DMS79 (cell line): ENCODE results near the gene IFIH1.

Experiments
- DNase-seq: peaks from one replicate; lab custom pipeline; 2025; lab: John Stamatoyannopoulos, UW

The IFIH1 gene

DNA sequence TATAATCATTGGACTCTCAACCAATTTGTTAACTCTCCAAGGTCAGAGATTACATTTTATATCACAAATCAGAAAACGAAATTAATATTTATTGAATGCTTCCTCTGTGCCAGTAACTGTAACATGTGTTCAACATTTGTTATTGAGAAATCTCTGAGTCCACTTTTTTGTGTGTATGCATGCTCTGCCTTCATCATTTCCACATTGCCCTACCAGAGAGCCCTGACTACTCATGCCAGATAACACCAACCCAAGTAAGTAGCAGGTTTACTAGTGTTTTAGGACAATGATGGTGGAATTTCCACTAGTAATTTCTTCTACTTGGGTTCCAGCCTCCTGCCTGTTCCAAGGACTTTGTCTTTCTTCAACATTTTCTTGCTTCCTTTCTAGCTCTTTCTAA, 61.1 kb downstream of the IFIH1 start:
- DNase-seq: no peak

DNA sequence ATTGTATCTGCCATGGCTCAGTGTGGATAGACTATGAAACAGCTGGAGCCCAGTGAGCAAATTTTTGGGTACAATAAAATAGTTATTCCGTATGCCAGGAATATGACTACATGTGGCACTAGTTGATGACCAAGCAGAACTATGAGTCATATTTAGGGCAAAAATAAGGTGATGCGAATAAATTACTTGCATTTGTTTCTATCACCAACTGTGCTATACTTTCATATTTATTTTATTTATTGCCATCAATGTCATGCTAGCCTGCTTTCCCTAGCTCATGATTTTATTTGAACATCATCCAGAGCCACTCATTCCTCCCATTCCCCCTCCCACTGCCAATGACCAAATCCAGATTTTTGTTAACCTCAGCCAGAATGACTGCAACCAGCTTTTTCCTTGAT, 61.9 kb downstream of the IFIH1 start:
- DNase-seq: no peak

DNA sequence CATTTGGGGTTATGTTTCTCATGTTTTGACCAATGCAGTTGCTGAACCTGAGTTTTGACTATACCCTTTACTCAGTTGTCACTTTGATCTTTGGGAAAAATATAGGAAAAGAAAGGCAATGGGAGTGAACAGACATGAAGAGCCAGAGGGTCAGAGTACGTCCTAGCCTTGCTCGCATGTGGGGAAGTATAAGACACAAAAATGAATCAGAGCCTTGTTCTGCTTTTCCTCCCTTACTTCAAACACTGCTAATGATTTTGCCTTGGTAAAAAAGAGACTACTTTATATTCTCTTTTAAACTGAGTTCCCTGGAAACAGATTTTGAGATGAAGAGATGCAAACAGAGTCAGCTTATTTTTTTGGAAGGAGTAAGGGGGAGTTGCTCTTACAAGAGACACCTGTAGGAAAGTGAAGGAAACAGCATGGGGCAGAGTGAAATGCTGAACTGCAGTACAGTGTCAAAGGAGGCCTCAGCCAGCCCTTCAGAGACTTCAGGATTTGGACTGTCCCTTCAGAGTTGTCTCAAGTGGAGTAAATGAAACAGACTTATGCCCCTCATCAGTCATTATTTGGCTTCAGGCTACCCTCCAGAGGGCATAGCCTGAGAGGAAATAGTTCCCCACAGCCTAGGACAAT, 64.1 kb downstream of the IFIH1 start:
- DNase-seq: no peak

DNA sequence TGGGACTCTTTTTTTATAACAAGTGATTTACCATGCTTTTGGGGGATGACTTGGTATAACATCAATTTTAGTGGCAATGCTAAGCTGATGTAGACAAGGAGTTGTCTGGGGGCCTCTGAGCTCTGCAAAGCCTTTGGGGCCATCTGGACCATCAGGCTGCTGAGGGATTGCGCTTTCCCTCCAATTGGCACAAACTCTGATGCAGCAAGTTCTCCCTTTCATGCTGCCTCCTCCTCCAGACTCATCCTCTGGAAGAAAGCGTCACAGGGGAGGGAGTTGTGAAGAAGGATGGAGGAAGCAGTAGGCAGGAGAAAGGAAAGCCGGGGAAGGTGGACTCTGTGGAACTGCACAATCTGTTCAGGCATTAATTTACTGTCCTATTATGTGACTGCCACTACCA, 65.0 kb downstream of the IFIH1 start:
- no peak for DNase-seq

DNA sequence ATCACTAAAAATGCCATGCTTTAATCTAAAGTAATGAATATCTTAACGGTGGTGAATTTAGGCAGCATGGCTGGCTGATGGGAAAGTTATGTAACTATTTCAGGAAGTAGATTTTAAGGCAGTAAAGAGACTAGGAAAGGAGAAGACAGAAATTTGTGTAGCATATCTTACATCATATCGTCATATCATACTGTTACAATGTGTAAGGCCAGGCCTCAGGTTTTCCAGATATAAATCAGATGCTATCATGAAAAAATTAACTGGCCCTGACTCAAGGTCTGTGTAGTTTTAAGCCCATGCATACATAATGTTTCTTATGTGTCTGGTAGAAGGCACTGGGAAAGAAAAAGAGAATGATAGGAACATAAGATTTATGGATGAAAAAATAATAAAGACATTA, 66.3 kb downstream of the IFIH1 start:
- no peak for DNase-seq

DNA sequence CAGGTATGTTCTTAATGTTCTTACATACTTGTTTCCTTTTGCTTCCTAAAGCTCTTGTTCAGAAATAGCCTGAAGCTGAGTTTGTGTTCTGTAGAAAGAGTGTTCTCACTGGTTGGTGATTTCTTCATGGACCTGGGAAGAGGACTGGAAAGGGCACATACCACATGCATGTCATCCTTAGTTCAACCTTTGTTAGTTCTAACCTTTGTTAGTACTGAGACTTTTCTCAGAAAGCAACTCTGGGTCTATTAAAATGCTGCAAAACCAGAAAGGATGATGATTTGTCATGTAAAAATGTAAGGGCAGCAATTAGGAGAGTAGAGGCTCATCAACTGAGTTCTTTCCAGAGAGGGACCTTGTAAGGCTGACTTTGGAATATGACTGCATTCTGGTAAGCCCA, 72.7 kb downstream of the IFIH1 start:
- DNase-seq: no peak

DNA sequence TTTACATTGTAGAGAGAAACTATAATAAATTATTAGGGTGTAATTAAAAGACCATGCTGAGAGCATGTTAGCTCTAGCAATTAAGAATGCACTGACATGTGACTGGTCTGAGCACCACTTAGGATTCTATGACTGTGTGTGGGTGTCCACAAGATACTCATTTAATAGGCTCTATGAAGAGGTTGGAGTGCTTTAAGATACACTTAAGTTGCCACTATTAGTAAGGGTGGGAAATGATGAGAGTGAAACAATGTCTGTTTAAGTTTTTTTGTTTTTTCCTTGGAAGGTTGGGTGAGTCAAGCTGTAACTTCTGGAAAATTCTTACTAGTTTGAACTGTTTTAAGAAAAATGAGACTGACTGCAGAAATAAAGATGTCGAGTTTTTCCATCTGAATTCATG, 73.4 kb downstream of the IFIH1 start:
- peak; percentile 83 for DNase-seq

DNA sequence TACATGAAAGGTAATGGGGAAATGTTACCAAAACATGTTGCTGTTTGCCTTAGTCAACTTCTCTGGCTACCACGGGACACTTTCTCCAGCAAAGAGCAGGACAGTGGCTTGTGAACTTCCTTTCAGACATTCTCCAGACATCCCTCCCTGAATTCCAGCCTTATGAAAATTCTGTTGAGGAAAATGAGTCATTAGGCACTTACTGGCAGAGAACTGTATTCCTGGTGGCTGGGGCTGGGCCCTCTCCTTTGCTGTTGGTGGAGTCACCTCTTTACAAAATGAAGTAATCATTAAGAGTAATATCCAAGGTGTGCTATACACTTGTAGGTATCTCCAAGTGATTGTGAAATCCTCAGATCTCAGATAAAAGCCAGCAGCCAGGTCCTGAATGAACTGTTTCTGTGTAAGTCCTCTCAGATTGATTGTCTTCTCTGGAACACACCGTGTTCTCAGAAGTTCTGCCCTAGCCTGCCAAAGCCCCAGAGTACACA, 73.9 kb downstream of the IFIH1 start:
- no peak for DNase-seq

DNA sequence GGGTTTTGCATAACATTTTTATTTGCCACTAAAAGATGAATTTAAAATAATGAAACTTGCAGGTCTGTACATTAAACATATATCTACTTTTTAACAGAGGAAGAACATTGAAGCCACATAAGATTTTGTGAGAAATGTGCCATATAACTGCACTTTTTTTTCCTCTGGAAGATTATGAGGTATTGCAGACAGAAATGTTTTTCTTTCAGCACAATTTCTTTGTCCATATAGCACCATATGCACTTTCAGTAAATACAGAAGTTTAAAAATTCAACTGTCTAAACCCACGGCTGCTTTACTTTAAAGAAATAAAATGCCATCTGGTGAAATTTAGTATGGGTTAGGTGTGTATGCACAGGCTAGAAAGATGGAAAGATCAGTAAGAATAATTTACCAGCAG, 74.8 kb downstream of the IFIH1 start:
- no peak for DNase-seq

DNA sequence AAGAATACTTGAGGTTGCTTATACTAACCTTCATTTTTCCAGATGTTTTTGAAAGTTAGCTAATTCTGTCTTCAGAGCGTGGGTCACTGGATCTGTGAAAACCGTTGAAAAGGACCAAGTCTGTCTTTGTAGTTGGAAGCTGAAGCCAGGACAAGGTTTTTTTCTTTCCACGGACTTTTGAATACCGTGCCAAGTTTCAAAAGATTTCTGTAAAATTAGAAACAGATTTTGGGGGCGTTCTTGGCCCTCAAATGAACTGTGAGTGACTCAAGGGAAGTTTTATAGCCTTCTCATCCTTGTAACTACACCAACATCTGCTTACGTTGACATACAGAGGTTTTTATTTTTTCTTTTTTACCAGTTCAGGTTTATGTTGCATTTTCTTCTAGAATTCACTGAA, 75.2 kb downstream of the IFIH1 start, which contains the start of gene FAP:
FAP (minus strand) TSS at position 152 of the 400 bp plus-strand sequence; CDS start at position 34, 118 bp downstream.
- DNase-seq: no peak

DNA sequence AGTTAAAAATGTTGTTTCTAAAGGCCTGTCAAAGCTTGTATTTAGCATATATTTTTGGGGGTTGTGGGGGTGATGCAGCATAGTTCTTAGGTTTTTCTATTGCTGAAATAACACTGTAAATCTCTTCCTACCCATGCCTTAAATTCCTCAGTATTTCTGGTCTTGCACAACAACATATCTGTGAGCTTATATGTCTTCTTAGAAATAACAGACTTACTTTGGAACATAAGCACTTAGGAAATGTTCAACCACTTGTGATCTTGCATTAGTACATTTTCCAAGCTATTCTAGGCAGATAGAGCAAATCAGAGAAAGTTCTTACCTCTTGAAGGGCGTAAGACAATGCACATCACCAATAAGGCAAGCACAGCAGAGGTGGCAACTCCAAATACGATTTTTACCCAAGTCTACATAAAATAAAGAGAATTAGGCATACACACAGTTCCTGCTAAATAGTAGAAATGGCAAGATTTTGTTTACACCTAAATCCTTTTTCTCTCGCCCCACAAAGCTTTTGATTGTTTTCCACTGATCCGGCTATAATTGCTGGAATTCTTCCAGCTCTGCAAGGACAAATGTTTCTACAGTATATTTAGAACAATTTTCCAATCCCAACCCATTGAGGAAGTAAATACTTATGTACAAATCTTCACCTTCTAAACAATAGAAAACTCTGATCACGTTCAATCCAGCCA, 75.8 kb downstream of the IFIH1 start:
- peak; percentile 4 for DNase-seq

DNA sequence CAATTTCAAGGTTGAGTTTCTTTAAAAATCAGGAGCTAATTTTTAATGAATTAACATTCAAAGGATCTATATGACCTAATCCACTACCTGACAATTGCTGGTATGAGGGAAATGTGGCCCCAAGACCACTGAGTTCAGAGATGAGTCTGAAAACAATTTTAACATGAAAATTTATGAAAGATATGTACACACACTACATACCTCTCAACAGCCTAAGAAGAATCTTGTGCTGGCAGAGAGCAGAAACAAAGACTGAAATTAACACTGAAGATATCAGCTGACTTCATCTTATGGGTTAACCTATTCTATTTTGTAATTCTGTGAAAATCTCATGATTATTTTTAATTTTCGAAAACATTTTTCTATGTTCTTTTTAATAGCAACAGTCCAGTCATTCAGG, 76.9 kb downstream of the IFIH1 start:
- DNase-seq: no peak

DNA sequence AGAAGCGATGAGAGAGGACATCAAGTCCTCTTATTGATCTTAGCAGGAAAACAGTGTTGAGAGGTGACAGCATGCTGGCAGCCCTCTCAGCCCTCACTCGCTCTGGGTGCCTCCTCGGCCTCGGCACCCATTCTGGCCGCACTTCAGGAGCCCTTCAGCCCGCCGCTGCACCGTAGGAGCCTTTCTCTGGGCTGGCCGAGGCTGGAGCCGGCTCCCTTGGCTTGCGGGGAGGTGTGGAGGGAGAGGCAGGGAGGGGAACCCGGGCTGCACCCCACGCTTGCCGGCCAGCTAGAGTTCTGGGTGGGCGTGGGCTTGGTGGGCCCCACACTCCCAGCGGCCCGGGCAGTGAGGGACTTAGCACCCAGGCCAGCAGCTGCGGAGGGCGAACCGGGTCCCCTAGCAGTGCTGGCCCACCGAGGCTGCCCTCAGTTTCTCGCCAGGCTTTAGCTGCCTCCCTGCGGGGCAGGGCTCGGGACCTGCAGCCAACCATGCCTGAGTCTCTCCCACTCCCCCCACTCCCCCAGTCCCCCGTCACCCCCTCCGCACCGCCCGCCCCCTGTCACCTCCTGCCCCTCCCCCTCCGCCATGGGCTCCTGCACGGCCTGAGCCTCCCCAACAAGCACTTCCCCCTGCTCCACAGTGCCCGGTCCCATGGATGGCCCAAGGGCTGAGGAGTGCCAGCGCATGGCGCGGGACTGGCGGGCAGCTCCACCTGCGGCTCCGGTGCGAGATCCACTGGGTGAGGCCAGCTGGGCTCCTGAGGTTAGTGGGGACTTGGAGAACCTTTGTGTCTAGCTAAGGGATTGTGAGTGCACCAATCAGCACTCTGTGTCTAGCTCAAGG, 83.6 kb downstream of the IFIH1 start:
- DNase-seq: no peak

DNA sequence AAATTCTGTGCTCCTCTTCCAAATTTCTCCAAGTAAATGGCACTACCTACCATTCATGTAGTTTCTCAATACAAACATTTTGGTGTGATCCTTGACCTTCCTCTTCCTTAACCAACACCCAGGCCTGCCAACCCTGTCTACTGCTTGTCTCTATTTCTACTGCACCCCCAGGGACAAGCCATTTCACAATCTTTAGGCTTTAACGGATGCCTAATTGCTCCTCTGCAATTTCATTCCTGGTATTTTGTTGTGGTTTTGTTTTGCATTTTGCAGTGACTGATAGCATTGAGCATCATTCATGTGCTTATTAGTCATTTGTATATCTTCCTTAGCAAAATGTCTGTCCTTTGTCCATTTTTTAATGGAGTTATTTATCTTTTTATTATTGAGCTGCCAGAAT, 85.3 kb downstream of the IFIH1 start:
- no peak for DNase-seq

DNA sequence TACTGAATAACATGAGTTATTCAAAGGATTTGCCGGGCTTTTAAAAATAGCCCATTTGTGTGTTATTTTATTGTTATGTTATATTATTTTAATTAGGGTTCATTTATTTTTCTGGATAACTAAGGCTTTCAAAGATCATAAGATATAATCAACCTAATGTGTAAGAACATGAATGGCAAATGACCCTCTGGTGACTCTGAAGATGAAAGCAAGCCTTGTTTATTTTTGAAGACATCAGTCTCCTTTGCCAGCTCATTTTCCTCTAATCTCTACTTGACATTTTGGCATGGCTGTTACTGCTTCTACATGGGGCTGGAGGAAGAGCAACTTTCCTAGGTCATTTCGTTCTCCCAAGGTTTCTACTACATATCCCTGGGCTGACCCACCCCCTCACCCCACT, 85.8 kb downstream of the IFIH1 start:
- no peak for DNase-seq

DNA sequence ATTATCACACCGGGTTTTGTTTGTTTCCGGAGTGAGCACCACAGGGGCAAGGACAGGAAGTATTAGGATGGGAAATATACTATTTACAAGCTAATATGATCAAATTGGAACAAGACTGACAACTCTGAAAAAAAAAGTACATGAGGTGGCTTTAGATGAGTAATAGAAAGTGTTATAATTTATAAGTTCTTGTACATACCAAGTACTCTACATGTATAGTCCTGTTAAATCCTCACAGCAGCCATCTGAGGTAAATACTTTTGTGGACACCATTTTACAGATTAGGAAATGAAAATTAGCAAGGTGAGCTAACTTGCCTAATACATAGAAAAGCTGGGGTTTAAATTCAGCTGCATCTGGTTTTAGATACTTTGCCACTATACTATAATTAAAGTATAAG, 86.5 kb downstream of the IFIH1 start:
- DNase-seq: no peak

DNA sequence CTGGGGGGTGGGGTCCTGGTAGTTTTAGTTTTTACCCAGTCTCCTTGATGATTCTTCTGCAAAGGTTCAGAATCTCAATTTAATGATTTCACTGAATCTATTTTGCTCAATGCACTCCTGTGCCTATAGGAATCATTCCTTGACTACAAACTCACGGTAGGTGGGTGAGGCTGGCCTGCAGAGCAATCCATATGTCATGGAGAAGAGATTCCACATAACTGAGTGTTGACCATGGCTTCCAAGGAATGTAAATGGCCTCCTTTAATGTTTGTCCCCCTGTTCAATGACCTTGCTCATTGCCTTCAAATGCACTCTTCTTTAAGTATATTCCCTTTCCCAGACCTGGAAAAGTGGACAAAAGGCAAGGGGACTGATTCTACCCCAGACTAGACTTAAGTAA, 87.7 kb downstream of the IFIH1 start:
- DNase-seq: no peak

DNA sequence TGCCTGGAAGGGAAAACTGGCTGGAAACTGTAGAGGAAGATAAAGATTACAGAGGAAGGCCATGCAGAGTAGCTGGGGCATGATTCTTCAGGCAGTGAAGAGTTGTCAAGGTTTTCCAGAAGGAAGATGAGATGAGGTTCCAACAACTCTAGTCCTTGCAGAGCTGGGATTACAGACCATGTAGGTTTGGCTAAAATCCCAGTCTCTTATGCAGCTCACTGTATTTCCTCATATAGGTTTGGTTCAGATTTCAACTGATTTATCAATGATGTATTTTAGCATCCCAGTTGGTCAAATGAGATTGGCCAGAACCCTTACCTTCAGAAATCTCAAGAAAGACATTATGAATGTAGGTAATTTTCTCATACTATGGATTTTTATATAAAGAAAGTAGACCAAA, 91.6 kb downstream of the IFIH1 start:
- no peak for DNase-seq

DNA sequence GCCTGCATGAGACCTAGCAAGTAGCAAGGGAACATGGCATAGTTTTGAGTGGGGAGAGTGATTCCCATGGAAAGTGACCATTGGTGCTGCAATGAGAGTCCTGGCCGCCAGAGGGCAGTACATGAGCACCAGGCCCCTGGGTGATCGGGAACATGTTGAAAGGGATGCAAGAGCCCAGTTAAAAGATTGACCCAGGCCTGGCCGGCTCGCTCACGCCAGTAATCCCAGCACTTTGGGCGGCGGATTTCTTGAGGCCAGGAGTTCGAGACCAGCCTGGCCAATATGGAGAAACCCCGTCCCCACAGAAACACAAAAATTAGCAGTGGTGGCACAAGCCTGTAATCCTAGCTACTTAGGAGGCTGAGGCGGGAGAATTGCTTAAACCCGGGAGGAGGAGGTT, 97.4 kb downstream of the IFIH1 start:
- DNase-seq: no peak

DNA sequence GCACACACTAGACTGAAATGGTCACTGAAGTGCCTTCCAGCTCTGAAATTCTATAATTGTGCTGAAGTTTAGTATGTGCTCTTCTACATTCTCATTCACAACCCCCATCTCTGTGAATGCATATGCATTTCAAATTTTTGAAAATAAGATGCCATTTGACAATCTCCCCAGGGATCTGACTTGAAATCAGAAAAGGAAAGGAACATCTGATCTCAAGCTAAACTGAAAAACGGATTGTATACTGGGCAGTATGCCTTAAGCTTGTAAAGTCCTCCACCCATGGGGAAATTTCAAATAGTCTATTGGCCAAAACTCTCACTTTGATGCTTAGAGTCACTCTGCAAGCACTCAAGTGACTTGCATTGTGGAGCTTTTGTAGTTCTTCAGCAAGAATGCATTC, 98.1 kb downstream of the IFIH1 start:
- no peak for DNase-seq

DNA sequence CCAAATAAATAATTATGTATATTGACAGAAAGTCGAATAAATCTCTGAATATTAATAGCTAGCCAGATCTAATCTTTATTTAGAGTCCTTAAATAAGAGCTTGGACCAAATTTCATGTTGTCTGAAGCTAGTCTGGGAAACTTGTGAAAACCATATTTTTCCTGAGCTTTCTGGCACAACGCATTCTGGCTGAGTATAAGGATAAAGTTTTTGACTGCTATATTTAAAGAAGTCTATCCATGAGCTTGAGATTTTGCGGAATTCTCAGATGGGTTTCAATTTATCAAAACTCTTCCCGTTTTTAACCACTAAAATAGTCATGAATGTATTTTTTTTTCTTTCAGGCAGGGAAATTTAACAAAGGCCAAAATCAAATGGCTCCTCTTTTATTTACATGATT, 99.1 kb downstream of the IFIH1 start:
- DNase-seq: no peak

DNA sequence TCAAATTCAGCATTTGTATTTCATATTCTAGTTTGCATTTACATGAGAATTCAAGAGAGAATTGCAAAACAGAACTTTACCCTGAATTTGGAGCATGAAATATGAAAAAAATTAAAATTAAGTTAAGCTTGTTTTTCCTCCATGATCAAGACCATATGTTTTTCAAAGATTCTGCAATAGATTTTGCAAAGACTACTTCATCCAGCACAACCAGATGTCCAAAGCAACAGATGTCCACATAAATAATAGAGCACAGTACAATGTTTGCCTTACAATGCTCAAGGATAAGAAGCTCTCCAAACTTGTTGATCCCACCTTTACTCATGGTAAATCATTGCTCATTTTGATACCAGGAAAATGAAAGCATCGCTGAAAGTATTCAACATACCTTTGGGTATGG, 100.9 kb downstream of the IFIH1 start:
- no peak for DNase-seq
